ENCODE results near the gene SWT1. TPM values are rescaled to one million over a fixed set of nuclear protein-coding genes. Genes with fewer than 3 reads are reported as not detected.

SWT1 gene
- total and polyA plus RNA-seq, 9 of the 15 experiments (the other 6 are each of a cell fraction or from before 2014, with no cell fraction given): 1.5 to 3.4 (median 2.3) TPM

DNA sequence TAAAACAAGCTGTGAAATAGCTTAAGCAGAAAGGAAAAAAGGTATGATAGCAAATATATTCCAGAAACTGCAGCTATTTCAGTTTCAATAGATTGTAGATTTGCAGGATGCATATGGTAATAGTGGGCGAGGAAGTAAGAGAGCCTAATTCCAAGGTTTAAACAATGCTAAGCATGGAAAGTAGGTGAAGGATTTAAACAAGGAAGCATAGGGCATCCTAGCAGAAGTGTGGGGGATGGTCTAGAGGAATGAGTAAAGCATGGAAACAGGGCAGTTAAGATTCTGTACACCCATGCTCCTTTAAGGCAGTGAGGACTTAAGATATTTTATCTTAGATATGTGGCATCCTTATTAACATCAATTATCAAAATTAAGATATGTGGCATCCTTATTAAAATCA, 157.4 kb downstream of the SWT1 start (continued):
- TF ChIP-seq, protein P1, sequence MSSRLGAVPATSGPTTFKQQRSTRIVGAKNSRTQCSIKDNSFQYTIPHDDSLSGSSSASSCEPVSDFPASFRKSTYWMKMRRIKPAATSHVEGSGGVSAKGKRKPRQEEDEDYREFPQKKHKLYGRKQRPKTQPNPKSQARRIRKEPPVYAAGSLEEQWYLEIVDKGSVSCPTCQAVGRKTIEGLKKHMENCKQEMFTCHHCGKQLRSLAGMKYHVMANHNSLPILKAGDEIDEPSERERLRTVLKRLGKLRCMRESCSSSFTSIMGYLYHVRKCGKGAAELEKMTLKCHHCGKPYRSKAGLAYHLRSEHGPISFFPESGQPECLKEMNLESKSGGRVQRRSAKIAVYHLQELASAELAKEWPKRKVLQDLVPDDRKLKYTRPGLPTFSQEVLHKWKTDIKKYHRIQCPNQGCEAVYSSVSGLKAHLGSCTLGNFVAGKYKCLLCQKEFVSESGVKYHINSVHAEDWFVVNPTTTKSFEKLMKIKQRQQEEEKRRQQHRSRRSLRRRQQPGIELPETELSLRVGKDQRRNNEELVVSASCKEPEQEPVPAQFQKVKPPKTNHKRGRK (tag; IDR thresholded peaks at IDR 0.05): no peak
- TF ChIP-seq NKRF (IDR thresholded peaks at IDR 0.05; ENCODE audit: borderline replicate concordance) (peak; percentile 41; the same call in 1 of the 2 replicates), ZNF274 (IDR thresholded peaks at IDR 0.05; ENCODE audit: borderline replicate concordance, low read depth, low read length) (no peak), ZNF584 (CRISPR knock-in tag; IDR thresholded peaks at IDR 0.05; ENCODE audit: low read depth) (no peak), ELF4 (CRISPR knock-in tag; IDR thresholded peaks at IDR 0.05) (no peak), YY1 (IDR thresholded peaks at IDR 0.05; ENCODE audit: borderline replicate concordance in 1 of 3, control insufficient read depth in 1 of 3, extremely low read depth in 1 of 3, insufficient read depth in 3 of 3, insufficient read length in 1 of 3, insufficient replicate concordance in 2 of 3, low read depth in 1 of 3, low read length in 2 of 3) (no peak), ARID1B (IDR thresholded peaks at IDR 0.05) (0 out of 2 replicates have a peak, but pooled peaks have one; percentile 8), NFE2 (IDR thresholded peaks at IDR 0.05; ENCODE audit: low read depth) (no peak), ZNF583 (CRISPR knock-in tag; IDR thresholded peaks at IDR 0.05) (no peak), MAFG (tag; conservative IDR thresholded peaks at IDR 0.05) (no peak), JUNB (CRISPR knock-in tag; conservative IDR thresholded peaks at IDR 0.05) (no peak), TAL1 (IDR thresholded peaks at IDR 0.05) (no peak)
- TF ChIP-seq, protein P2, sequence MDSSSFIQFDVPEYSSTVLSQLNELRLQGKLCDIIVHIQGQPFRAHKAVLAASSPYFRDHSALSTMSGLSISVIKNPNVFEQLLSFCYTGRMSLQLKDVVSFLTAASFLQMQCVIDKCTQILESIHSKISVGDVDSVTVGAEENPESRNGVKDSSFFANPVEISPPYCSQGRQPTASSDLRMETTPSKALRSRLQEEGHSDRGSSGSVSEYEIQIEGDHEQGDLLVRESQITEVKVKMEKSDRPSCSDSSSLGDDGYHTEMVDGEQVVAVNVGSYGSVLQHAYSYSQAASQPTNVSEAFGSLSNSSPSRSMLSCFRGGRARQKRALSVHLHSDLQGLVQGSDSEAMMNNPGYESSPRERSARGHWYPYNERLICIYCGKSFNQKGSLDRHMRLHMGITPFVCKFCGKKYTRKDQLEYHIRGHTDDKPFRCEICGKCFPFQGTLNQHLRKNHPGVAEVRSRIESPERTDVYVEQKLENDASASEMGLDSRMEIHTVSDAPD (CRISPR knock-in tag; IDR thresholded peaks at IDR 0.05): no peak
- TF ChIP-seq, protein P3, sequence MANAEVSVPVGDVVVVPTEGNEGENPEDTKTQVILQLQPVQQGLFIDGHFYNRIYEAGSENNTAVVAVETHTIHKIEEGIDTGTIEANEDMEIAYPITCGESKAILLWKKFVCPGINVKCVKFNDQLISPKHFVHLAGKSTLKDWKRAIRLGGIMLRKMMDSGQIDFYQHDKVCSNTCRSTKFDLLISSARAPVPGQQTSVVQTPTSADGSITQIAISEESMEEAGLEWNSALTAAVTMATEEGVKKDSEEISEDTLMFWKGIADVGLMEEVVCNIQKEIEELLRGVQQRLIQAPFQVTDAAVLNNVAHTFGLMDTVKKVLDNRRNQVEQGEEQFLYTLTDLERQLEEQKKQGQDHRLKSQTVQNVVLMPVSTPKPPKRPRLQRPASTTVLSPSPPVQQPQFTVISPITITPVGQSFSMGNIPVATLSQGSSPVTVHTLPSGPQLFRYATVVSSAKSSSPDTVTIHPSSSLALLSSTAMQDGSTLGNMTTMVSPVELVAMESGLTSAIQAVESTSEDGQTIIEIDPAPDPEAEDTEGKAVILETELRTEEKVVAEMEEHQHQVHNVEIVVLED (CRISPR knock-in tag; IDR thresholded peaks at IDR 0.05): no peak
- TF ChIP-seq, protein P4, sequence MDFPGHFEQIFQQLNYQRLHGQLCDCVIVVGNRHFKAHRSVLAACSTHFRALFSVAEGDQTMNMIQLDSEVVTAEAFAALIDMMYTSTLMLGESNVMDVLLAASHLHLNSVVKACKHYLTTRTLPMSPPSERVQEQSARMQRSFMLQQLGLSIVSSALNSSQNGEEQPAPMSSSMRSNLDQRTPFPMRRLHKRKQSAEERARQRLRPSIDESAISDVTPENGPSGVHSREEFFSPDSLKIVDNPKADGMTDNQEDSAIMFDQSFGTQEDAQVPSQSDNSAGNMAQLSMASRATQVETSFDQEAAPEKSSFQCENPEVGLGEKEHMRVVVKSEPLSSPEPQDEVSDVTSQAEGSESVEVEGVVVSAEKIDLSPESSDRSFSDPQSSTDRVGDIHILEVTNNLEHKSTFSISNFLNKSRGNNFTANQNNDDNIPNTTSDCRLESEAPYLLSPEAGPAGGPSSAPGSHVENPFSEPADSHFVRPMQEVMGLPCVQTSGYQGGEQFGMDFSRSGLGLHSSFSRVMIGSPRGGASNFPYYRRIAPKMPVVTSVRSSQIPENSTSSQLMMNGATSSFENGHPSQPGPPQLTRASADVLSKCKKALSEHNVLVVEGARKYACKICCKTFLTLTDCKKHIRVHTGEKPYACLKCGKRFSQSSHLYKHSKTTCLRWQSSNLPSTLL (IDR thresholded peaks at IDR 0.05): no peak
